ENCODE results near the gene OAT.

OAT gene

DNA sequence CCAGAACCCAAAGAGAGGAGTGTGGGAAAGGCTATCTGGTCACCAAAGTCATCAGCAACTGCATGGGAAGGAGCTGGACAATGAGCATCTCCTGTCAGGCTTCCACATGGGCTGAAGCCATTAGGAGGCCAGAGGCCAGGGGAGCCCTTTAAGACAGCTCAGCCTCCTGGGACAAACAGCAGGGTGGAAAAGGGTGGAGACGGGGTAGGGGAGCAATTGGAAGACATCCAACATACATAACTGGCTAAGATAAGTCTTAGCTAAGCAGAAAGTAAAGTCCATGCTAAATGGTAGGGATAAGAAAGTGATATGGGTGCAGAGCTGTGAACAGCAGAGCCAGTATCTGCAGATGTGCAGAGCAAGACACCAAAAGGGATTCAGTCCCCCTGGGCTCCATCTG, 1.5 kb upstream of the OAT start:
- Histone ChIP-seq H2BK120ac (ENCODE audit: low read depth, low read length) (no peak overlapping the region), H2AFZ (ENCODE audit: low read depth, low read length) (no peak overlapping the region), H2BK5ac (ENCODE audit: low read depth, low read length, poor library complexity, severe bottlenecking) (no peak overlapping the region), H3K36me3 (ENCODE audit: control insufficient read depth in 1 of 2, insufficient read depth in 2 of 2, low read depth in 1 of 2, low read length in 2 of 2) (no peaks in the 10 kb centered on the region), H4K8ac (ENCODE audit: low read length) (no peak overlapping the region), H3K4me2 (ENCODE audit: low read length, poor library complexity, severe bottlenecking) (no peak overlapping the region), H3K79me1 (replicated peaks; ENCODE audit: low read length, poor library complexity, severe bottlenecking) (peaks cover 1% of the 10 kb centered on the region), H3K4ac (ENCODE audit: low read depth in 1 of 2, low read length in 2 of 2) (no peak overlapping the region), H3K4me3 (ENCODE audit: insufficient read depth in 1 of 2, low read depth in 1 of 2, low read length in 2 of 2) (no peak overlapping the region), H2AK5ac (ENCODE audit: low read length, severe bottlenecking) (no peak overlapping the region), H3K4me1 (ENCODE audit: control insufficient read depth, insufficient read depth, low read depth, low read length) (peaks cover 3% of the 10 kb centered on the region), H3K27ac (ENCODE audit: low read length, poor library complexity, severe bottlenecking) (no peak overlapping the region), H4K91ac (ENCODE audit: low read length) (no peak overlapping the region), H2BK12ac (ENCODE audit: low read length in 2 of 2) (no peak overlapping the region), H3K14ac (ENCODE audit: low read length in 2 of 2) (no peak overlapping the region), H3K9me3 (ENCODE audit: control insufficient read depth, low read length) (no peaks in the 10 kb centered on the region), H3K27me3 (ENCODE audit: control insufficient read depth in 1 of 2, insufficient read depth in 1 of 2, low read length in 2 of 2) (peaks cover 21 to 50% of the 10 kb centered on the region in 2 experiments), H2BK15ac (ENCODE audit: low read depth, poor library complexity, severe bottlenecking) (no peak overlapping the region), H3K23ac (ENCODE audit: low read length in 2 of 2) (peak overlapping the region in 1 of 2 experiments; percentile 74), H3K18ac (ENCODE audit: low read depth in 1 of 2, low read length in 2 of 2) (no peak overlapping the region), H3K9ac (ENCODE audit: low read length) (no peak overlapping the region)
- no CpG with 5 or more reads among the region's 1 CpG for WGBS
- DNase-seq: no peak

DNA sequence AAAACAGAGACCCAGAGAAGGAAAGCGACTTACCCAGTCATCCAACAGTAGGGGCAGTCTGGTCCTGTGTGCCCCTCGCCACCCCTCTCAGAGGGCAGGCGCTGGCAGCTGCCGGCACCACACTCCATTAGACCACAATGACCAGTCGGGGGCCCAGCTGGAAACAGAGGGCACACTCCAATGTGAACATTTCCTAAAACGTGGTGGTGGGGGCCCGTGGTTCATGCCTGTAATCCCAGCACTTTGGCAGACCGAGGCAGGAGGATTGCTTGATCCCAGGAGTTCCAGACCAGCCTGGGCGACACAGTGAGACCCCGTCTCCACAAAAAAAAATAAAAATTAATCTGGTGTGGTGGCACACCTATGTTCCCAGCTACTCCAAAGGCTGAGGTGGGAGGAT, 912 bp upstream of the OAT start:
- Histone ChIP-seq H3K4me3 (ENCODE audit: insufficient read depth in 1 of 2, low read depth in 1 of 2, low read length in 2 of 2) (no peak overlapping the region), H3K4me1 (ENCODE audit: control insufficient read depth, insufficient read depth, low read depth, low read length) (peaks cover 3% of the 10 kb centered on the region), H2BK15ac (ENCODE audit: low read depth, poor library complexity, severe bottlenecking) (no peak overlapping the region), H3K9ac (ENCODE audit: low read length) (no peak overlapping the region), H3K4me2 (ENCODE audit: low read length, poor library complexity, severe bottlenecking) (no peak overlapping the region), H2BK12ac (ENCODE audit: low read length in 2 of 2) (no peak overlapping the region), H3K14ac (ENCODE audit: low read length in 2 of 2) (no peak overlapping the region), H4K8ac (ENCODE audit: low read length) (no peak overlapping the region), H3K9me3 (ENCODE audit: control insufficient read depth, low read length) (no peaks in the 10 kb centered on the region), H2BK5ac (ENCODE audit: low read depth, low read length, poor library complexity, severe bottlenecking) (no peak overlapping the region), H3K4ac (ENCODE audit: low read depth in 1 of 2, low read length in 2 of 2) (no peak overlapping the region), H4K91ac (ENCODE audit: low read length) (no peak overlapping the region), H3K23ac (ENCODE audit: low read length in 2 of 2) (no peak overlapping the region), H2AK5ac (ENCODE audit: low read length, severe bottlenecking) (no peak overlapping the region), H3K27ac (ENCODE audit: low read length, poor library complexity, severe bottlenecking) (no peak overlapping the region), H3K79me1 (replicated peaks; ENCODE audit: low read length, poor library complexity, severe bottlenecking) (peaks cover 2% of the 10 kb centered on the region), H3K27me3 (ENCODE audit: control insufficient read depth in 1 of 2, insufficient read depth in 1 of 2, low read length in 2 of 2) (peaks cover 21 to 45% of the 10 kb centered on the region in 2 experiments), H3K18ac (ENCODE audit: low read depth in 1 of 2, low read length in 2 of 2) (no peak overlapping the region), H2AFZ (ENCODE audit: low read depth, low read length) (no peak overlapping the region), H3K36me3 (ENCODE audit: control insufficient read depth in 1 of 2, insufficient read depth in 2 of 2, low read depth in 1 of 2, low read length in 2 of 2) (no peaks in the 10 kb centered on the region), H2BK120ac (ENCODE audit: low read depth, low read length) (no peak overlapping the region)
- DNase-seq: no peak
- WGBS: 94% methylated on average over 9 of the region's 10 CpGs

DNA sequence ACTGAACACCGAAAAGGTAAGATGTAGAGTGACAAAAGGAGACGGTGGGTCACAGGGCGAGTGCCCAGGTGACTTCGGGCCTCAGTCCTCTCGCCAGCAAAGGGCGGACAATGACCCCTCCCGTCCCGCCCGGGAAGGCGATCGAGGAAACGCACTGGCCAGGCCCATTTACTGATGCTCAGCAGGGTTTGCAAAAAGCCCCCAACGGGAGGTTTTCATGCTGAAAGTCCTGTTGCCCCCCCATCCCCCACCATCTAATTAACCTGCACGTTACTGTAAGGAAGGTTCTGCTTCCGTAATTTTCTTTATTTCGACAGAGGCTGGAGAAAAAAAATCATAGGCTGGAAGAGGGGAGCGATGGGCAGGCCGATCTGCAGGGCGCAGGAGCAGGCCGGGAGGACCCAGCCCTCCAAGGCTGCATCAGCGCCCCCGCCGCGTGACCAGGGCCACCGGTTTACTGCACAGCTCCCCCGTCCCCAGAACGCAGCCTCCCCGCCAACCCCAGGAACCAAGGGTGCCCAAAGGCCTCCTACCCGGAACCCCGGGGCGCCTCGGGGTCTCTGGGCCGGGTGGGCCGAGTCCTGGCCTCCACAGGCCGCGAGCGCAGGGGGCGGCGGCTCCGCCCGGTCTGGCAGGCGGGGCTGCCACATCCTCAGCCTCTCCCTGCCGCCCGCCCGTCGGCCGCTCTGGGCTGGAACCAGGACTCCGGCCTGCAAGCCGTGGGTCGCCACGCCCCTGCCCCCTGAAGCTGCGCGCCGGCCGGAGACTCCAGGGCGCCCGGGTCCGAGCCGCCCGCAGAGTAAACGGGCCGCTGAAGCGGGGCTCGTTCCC, 613 bp downstream of the OAT start:
- peak; percentile 80 for DNase-seq
- Histone ChIP-seq H3K4ac (ENCODE audit: low read depth in 1 of 2, low read length in 2 of 2) (peak overlapping the region; percentile 41 to 76), H3K14ac (ENCODE audit: low read length in 2 of 2) (peak overlapping the region in 1 of 2 experiments; percentile 66), H3K4me3 (ENCODE audit: insufficient read depth in 1 of 2, low read depth in 1 of 2, low read length in 2 of 2) (peak overlapping the region; percentile 87 to 89), H3K79me1 (replicated peaks; ENCODE audit: low read length, poor library complexity, severe bottlenecking) (peaks cover 5% of the 10 kb centered on the region), H2BK120ac (ENCODE audit: low read depth, low read length) (peak overlapping the region; percentile 21), H2BK12ac (ENCODE audit: low read length in 2 of 2) (peak overlapping the region; percentile 7 to 40), H2BK5ac (ENCODE audit: low read depth, low read length, poor library complexity, severe bottlenecking) (no peak overlapping the region), H3K4me2 (ENCODE audit: low read length, poor library complexity, severe bottlenecking) (peak overlapping the region; percentile 88), H3K4me1 (ENCODE audit: control insufficient read depth, insufficient read depth, low read depth, low read length) (peaks cover 3% of the 10 kb centered on the region), H3K36me3 (ENCODE audit: control insufficient read depth in 1 of 2, insufficient read depth in 2 of 2, low read depth in 1 of 2, low read length in 2 of 2) (no peaks in the 10 kb centered on the region), H3K18ac (ENCODE audit: low read depth in 1 of 2, low read length in 2 of 2) (peak overlapping the region; percentile 70 to 89), H3K27me3 (ENCODE audit: control insufficient read depth in 1 of 2, insufficient read depth in 1 of 2, low read length in 2 of 2) (peaks cover 14 to 31% of the 10 kb centered on the region in 2 experiments), H3K9ac (ENCODE audit: low read length) (peak overlapping the region; percentile 92), H2AK5ac (ENCODE audit: low read length, severe bottlenecking) (no peak overlapping the region), H3K27ac (ENCODE audit: low read length, poor library complexity, severe bottlenecking) (peak overlapping the region; percentile 53), H2BK15ac (ENCODE audit: low read depth, poor library complexity, severe bottlenecking) (no peak overlapping the region), H3K23ac (ENCODE audit: low read length in 2 of 2) (peak overlapping the region in 1 of 2 experiments; percentile 70), H3K9me3 (ENCODE audit: control insufficient read depth, low read length) (no peaks in the 10 kb centered on the region), H2AFZ (ENCODE audit: low read depth, low read length) (peak overlapping the region; percentile 55), H4K8ac (ENCODE audit: low read length) (peak overlapping the region; percentile 31), H4K91ac (ENCODE audit: low read length) (no peak overlapping the region)
- WGBS: 2% methylated on average over 52 of the region's 64 CpGs

DNA sequence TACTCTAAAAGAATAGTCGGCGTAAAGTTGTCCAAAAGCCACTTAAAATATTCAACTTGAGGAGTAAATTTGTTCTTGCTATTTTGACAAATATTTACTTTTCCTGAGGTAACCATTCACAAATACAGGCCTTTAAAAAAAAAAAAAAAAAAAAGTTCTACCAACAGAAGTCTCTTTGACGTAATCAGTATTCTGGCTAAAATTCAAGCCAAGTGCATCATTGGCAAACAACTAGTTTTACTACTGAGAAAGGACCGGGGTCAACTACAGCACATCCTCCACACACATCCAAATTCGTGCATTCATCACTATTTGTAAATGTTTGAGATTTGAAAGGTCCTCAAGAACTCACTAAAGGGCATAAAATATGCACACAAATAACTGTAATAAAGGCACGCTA, 2.0 kb downstream of the OAT start:
- Histone ChIP-seq H2AK5ac (ENCODE audit: low read length, severe bottlenecking) (no peak overlapping the region), H2BK5ac (ENCODE audit: low read depth, low read length, poor library complexity, severe bottlenecking) (no peak overlapping the region), H3K4me1 (ENCODE audit: control insufficient read depth, insufficient read depth, low read depth, low read length) (peaks cover 3% of the 10 kb centered on the region), H3K9me3 (ENCODE audit: control insufficient read depth, low read length) (no peaks in the 10 kb centered on the region), H3K27ac (ENCODE audit: low read length, poor library complexity, severe bottlenecking) (no peak overlapping the region), H2BK12ac (ENCODE audit: low read length in 2 of 2) (no peak overlapping the region), H2AFZ (ENCODE audit: low read depth, low read length) (no peak overlapping the region), H3K4me2 (ENCODE audit: low read length, poor library complexity, severe bottlenecking) (no peak overlapping the region), H4K8ac (ENCODE audit: low read length) (no peak overlapping the region), H3K4me3 (ENCODE audit: insufficient read depth in 1 of 2, low read depth in 1 of 2, low read length in 2 of 2) (peak overlapping the region in 1 of 2 experiments; percentile 89), H3K27me3 (ENCODE audit: control insufficient read depth in 1 of 2, insufficient read depth in 1 of 2, low read length in 2 of 2) (peaks cover 8 to 19% of the 10 kb centered on the region in 2 experiments), H3K23ac (ENCODE audit: low read length in 2 of 2) (no peak overlapping the region), H2BK120ac (ENCODE audit: low read depth, low read length) (no peak overlapping the region), H2BK15ac (ENCODE audit: low read depth, poor library complexity, severe bottlenecking) (no peak overlapping the region), H3K18ac (ENCODE audit: low read depth in 1 of 2, low read length in 2 of 2) (no peak overlapping the region), H3K9ac (ENCODE audit: low read length) (peak overlapping the region; percentile 92), H3K79me1 (replicated peaks; ENCODE audit: low read length, poor library complexity, severe bottlenecking) (peaks cover 5% of the 10 kb centered on the region), H4K91ac (ENCODE audit: low read length) (no peak overlapping the region), H3K4ac (ENCODE audit: low read depth in 1 of 2, low read length in 2 of 2) (no peak overlapping the region), H3K36me3 (ENCODE audit: control insufficient read depth in 1 of 2, insufficient read depth in 2 of 2, low read depth in 1 of 2, low read length in 2 of 2) (peaks cover 0 to 6% of the 10 kb centered on the region in 2 experiments), H3K14ac (ENCODE audit: low read length in 2 of 2) (no peak overlapping the region)
- DNase-seq: no peak
- 100% methylated on average over 4 of the region's 6 CpGs for WGBS

All from mesenchymal stem cell (in vitro differentiated cells and primary cell).